DMS53 treated with DMSO at 0.1 percent for 48 hours (cell line): ENCODE results near the gene AP3B1.

Experiments used
- DNase-seq: peaks from one replicate; lab custom pipeline; 2025; ENCODE audit not compliant: unreplicated experiment; lab: John Stamatoyannopoulos, UW

Gene AP3B1

DNA sequence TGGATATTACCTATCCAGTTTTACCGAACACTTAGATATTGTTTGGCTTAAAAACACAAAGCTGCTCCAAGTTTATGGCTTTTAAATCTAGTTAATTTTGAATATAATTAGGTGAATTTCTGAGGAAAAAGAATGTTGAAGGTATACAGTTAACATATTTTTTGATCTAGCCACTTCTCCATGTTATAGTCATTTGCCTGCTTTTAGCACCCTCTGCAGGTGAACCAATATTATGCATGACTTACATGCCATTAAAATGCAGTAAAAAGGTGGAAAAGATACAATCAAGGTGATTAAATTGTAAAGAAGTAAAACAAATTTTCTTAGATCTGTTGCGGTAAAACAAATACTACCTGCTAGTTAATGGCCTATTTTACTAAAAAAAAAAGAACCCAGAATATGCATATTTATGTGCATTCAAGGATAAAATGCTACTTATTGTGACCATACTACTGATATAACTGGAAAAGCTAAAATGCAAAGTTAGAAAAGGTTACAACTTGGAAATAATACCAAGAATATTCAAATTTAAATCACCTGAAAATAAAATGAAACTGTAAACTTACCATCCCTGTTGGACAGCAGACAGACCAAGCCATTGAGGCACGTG is 132.1 kb downstream of the AP3B1 start:
- DNase-seq, result peak; percentile 24

DNA sequence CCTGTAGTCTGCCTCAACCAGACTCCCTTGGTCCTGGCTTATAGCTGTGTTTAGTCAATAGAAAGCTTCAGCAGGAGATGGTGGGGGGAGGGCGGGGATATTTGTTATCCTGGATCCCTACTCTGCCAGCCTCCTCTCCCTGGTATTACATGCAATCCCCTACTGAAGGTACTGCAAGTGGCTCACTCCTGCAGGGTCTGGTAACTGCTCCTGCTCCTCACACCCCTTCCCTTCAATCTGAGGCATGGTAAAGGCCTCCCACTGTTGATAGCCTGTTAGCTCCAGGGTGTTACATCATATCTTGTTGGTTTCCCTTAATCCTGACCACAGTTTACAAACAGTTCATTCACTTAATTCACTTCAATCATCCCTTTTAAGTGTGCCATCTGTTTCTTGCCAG is 137.5 kb downstream of the AP3B1 start:
- DNase-seq, result no peak

DNA sequence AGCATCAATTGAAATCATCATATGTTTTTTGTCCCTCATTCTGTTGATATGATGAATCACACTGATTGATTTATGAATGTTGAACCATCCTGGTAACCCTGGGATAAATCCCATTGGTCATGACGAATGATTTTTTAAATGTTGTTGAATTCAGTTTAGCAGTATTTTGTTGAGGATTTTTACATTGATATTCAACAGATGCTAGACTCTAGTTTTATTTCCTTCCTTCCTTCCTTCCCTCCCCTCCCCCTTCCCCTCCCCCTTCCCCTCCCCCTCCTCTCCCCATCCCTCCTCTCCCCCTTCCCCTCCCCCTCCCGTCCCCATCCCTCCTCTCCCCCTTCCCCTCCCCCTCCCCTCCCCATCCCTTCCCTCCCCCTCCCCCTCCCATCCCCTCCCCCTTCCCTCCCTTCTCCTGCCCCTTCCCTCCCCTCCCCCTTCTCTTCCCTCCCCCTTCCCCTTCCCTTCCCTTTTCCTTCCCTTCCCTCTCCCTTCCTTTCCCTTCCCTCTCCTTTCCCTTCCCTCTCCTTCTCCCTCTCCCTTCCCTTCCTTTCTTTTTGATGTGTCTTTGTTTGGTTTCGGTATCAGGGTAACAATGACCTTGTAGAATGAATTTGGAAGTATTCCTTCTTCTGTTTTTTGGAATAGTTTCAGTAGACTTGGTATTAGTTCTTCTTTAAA is 142.8 kb downstream of the AP3B1 start:
- DNase-seq, result no peak

DNA sequence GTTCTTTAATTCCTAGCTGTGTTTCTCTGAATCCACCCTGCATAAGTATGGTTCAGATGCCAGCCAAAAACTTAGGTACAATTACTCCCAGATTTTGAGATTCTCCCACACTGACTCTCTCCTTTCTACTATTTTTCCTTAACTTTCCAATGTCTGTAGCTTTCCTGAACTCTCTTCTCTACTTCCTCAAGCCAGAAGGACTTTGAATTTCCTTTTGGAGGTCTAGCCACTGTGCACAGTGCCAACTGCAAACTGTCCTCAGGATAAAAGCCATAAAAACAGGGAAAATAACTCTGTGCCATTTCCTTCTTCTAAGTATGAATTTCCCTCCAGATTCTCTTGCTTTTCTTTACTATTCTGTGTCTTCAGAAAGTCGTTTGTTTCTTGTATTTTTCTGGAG is 157.2 kb downstream of the AP3B1 start:
- no peak for DNase-seq

DNA sequence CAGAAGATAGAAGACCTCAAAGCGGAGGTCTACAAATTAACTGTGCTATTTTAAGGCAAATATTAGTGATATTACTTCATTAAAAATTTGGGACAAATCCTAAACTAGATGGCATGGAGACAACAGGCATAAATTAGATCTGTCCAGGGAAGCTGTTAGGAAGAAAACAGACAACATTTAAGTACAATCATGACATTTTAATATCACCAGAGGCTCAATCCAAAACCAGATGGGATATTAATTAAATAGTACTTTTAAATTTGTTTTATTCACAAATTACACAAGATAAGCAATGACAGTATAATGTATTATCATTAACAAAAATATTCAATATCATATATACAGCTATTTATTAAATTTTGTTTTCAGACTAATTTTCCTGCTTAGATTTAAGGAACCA is 161.1 kb downstream of the AP3B1 start:
- DNase-seq, result no peak

DNA sequence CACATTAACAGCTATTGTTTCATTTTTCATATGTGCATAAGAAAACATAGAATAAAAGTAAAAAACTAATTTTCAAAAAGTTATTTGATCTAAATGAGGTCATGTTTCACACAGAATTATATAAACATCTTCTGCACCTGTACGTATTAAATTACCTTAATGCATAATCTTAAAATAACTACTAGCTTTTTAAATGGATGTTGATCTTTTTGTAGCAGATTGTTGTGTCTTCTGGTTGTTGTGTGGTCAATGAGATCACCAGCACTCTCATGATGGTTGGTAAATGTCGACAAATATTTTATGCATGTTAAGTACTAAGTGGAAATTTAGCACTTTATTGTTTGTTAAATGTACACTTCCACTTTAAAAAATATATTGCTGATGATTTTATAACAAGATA is 162.0 kb downstream of the AP3B1 start:
- DNase-seq, result no peak

DNA sequence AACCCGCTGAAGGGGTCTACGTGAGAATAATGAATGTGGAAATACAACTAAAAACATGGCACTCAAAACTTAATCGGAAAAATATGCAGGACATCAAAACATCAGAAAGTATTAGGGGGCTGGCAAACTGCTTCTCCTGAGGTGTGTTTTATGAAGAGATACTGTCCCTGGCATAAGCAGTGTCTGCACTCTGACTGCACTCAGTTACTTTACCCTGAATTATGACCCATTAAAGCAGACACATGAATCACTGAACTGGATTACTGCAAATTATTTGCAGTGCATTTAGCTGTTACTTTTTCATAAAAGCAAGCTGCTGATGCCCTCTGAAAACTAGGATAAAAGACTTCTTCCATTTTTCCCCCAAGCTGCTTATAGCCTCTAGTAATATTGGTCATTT is 164.9 kb downstream of the AP3B1 start:
- DNase-seq, result no peak

DNA sequence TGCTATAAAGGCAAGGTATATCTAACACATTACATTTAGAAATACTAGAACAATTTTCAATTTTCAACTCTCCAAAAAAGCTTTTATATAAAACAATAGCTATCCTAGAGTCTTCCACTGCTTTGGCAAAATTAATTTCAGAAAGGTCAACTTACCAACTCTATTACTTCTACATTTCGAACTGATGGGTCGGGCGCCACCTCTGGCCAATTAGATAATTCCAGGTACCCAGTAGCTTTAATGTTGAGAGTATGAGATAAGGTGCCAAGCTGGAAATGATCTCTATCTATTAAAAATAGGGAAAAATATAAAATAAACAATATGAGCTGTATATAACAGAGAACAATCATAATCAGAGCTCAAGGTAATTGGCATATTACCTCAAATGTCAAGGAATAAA is 166.6 kb downstream of the AP3B1 start:
- DNase-seq, result no peak

DNA sequence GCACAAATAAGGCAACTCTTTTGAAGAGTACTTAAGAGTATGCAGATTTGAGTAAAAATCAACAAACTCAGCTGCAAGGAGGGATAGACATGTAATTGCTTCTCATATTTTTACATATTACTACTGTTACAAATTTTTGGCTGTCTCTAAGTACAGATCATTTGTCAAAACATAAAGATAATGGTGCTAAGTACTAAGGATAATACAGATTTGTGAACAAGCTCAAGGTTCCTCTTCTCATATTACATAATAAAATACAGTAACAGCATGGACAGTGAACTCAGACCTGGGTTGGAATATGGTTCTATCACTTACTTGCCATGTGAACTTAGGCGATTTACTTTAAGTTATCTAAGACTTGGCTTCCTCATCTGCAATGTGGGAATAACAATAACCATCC is 168.0 kb downstream of the AP3B1 start:
- no peak for DNase-seq

DNA sequence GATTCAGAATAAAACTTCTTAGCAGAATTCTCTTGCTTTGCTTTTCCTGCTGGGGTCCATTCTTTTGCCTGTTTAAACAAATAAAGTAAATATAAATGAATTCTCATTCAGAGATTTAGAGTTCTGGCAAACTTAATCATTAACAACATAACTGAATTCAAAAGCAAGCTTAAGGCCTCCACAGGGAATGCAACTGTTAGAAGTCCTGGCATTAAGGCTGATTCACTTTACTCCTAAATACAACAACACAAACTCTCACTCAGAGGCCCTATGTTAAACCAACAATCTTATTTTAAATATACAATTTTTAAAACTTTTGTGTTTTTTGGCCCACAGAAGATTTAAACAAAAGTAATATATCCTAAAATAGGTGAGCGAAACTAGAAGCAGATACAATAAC is 178.3 kb downstream of the AP3B1 start:
- DNase-seq, result no peak

DNA sequence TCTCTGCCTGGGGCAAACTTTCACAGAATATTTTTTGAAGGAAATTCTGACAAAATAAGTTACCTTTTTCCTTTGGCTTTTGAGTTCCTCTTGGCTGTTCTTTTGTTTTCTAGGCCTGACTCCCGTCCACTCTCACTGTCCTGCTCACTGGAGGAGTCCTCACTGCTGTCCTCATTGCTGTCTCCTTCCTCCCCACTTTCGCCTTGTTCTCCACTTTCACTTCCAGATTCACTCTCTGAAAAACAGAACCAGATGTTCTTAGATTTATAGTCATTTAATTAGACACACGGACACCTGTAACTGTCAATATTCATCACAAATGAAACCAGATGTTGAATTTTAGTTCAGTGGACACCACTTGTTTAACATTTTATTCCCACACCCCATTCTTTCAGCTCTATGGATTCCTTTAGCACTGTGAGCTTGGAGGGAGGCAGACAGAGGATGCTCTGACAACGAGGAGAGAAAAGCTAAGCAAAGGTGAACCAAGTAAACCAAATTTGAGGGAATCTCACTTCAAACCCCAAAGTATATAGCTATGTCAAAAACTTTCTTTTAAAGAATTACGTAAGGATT is 180.7 kb downstream of the AP3B1 start:
- DNase-seq, result no peak

DNA sequence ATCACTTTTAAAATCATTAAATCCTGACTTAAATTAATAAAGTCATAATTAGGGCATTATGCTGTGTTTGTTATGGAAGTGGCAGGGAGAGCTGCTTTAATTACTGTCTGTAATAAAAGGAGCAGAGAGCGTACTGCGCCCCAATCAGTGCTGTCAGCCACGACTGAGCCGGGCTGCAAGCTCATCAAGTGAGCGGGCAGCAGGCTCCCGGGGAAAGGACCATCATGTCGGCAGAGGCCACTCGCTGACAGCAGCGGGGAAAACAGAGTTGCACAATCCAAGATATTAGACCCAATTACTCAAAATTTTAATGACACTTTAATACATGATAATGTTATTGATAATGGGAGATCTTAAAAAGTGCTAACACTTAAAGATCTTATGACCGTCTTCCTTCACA is 181.6 kb downstream of the AP3B1 start:
- no peak for DNase-seq

DNA sequence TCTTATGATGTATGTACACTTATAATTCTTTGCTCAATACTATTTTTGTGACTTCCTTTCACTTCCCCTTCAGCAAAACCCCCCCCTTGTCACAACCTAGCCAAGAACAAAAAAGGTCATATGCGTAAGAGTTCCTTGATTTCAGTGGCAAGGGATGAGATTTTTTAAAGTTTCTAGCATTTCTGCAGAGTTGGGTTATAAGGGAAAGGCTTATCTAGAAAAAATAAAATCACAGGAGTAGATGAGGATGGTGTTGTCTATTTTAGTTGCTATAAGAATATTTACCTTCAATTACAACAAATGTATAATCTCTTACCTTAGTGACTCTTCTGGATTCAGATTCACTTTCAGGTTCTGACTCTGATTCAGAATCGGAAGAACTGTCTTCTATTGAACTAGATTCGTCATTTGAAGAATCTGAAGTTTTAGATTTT is 184.6 kb downstream of the AP3B1 start:
- no peak for DNase-seq

DNA sequence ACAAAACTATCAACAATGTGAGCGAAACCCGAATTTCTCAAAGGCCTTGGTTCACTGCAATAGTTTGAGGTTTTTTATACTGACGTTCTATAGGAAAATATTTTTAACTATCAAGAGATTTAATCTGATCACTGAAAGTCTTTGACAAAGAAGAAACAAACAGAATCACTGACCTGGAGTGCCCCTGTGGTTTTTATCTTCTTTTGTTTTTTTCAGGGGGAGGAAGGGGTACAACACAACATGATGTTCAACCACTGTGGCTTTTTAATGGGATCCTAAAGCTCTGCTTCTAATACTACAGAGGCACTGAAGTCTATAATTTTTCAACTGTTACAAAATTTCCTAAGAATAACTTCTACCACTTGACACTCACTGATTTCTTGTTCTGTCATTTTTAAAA is 185.9 kb downstream of the AP3B1 start:
- DNase-seq, result no peak

DNA sequence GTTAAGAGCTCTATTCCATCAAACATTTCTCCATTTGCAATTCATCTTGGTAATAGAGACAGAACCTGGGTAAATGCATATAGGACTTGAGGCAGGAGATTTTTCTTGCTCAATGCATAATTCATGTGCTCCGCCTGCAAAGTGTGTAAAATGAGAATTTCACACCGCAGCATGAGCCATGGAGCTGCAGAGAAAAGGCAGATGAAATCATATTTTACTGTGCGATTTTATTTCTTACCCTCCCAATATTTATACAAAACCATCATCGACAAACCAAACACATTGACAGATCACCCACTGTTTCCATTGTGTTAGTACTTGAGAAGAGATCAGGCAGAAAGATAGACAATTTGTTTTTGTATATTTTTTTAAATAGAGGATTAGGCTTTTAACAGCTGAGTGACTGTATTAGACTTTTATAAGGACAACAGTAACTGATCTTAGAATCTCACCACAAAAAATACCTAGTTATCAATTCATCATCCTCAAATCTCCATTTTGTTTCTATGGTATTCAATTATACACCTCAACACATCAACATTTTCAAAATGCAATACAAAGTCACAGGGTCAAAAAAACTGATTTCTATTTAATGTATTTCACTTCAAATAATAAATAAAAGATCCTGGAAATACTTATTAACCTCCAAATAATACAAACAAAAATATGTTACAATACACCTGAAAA is 191.1 kb downstream of the AP3B1 start:
- DNase-seq, result no peak

DNA sequence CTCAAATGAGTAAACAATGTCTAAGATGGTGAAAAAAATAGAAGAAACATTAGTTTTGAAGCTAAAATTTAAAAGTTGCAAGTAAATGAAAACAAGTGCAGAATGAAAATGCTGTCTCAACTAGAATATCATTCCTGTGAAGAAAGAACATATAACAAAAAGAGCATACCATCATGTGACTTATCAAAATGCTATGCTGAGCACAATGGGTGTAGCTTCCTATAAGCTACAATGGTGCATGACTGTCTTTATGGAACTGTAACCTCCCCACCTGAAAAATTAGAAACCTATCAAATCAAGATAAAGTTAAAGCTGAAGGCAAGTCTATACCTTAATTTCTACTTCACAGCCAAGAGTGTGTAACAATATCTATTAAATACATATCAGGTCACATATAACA is 192.0 kb downstream of the AP3B1 start:
- no peak for DNase-seq

DNA sequence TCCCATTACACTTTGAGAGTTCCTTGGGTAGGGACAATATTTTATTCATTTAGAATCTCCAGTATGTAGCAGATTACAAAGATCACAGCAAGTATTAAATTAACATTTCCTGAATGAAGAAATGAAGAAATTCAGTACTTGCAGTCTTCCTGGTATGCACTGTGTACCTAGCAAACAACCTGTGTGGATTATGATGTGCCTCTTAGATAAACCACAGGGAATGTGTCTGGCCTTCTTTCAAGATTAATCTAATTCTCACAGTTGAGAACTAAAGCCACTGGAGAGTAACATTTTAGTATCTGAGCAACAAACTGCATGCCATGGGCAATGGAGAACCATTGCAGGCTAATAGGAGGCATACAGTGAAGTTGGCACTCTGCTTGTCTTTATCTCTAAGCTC is 199.4 kb downstream of the AP3B1 start:
- DNase-seq, result no peak

DNA sequence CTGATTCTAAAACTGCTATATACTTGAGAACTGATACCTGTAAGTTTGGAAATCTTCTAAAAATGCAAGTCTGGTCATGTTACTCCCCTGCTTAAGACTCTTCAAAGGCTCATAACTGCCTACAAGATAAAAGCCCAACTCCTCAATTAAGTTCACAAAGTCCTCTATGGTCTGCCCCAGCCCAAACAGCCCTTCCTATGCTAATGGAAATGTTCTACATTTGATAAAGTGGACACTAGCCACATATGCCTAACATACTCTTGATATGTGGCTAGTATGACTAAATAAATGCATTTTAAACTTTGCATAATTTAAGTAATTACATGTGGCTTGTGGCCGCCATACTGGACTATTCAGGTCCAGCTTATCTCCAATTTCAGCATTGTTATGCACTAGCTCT is 204.5 kb downstream of the AP3B1 start:
- no peak for DNase-seq

DNA sequence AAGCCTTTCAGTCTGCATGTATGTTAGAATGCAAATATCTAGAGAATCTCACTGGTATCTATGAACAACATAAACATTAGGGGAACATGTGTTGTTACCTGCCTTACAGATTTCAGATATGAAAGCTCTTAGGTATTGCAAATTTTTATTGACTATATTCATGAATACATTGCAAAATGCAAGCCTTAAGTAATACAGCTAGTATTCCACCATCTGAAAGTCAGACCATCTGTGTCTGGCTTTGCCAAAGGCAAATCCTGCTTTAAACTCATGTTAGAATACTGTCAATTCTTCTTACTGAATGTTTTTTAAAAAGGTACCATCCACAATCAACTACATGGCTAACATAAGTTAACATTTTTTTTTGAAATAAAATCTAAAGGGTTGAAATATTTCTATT is 215.6 kb downstream of the AP3B1 start:
- no peak for DNase-seq

DNA sequence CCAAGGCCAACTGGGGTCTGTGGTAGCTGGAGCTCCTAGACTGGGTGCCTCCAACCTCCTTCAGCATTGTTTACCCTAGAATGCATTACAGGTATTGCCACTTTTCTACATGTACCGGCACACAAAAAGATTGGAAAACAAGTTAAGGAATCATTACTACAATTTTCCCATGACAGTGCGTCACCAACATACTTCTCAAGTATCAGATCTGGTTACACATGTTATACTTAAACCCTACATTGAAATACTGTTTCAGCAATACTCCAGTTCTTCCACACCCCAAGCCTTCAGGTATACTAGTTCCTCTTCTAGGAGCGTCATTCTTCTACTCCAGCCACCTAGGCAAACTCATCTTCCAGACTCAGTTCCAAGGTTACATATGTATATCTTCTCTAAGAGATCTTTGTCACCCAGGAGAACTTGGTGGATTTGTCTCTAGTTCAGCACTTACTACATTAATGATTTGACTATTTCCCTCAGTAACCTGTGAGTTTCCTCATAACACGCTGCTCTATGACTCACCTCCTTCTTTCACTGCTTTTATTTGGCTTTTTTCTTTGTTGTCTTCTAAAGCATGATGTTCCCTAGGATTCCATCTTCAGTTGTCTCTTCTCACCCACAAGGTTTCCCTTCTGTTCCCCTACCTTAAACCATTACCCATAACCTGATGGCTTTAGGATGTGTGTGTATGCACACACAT is 217.0 kb downstream of the AP3B1 start:
- DNase-seq, result no peak

DNA sequence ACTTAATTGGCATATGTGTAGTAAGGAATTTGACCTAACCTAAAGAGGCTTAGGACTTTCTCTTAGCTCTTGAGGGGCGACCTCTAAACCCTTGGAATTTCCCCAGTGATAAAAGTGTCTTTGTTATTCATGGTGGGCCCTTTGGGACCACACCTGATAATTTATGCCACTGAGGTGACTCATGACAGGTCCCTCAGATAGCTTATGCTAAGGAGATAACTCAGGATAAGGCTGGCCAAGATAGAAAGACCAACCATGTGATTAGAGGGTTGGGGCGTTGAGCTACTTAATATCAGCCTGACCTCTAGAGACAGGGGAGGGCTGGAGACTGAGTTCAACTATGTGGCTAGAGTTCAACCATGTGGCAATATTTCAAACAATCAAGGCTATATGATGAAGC is 218.1 kb downstream of the AP3B1 start:
- DNase-seq, result no peak

DNA sequence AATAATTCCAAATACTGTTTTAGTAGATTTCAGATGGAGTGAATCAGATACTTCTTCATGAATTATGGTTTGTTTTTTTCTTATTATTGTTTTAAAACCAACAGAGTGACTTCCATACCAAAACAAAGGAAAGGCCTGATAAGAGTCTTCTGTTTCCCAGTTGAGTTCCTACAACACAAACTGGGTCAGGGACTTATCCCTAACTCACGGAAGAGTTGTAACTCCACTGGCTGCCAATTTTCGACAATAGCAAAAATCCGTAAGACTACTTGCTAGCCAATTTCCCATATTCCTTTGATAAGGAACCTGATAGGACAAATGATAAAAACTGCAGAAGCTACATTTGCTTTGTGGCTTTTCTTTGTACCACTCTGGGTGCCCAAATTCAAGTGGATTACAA is 219.2 kb downstream of the AP3B1 start:
- DNase-seq, result no peak
